C4-2B (cell line): ENCODE results near the gene MICAL1.

ENCODE experiments used
- ZFX ChIP-seq: fragments of 450-650 bp; IDR thresholded peaks from 2 replicates; pipeline ENCODE4 v1.6.1; 2017
- TF ChIP-seq, protein P1 (sequence below): fragments of 450-650 bp; conservative IDR thresholded peaks from 2 replicates; pipeline ENCODE4 v1.5.1; 2017; ENCODE audit warnings: mild to moderate bottlenecking

DNA sequence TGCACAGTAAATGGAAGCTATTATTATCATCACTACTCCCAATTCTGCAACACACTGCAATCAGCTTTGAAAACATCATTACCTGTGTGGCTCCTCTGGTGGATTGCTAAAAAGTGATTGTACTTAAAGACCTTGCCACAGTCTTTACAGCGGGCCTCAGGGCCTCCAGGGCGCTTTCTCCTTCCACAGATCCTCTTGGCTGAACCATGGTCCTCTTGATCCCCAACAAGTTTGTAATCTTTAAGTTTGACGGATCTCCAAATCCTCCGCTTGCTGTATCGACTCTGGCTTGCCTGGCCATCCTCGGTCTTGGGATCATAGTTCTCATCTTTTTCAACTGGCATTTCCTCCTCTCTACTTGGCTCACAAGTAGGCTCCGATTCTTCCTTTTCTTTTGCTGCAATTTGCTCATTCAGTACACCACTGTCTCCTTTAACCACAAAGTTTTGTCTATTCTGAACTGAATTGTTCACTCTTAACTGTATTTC, 25.5 kb upstream of the MICAL1 start:
- TF ChIP-seq, protein P1, sequence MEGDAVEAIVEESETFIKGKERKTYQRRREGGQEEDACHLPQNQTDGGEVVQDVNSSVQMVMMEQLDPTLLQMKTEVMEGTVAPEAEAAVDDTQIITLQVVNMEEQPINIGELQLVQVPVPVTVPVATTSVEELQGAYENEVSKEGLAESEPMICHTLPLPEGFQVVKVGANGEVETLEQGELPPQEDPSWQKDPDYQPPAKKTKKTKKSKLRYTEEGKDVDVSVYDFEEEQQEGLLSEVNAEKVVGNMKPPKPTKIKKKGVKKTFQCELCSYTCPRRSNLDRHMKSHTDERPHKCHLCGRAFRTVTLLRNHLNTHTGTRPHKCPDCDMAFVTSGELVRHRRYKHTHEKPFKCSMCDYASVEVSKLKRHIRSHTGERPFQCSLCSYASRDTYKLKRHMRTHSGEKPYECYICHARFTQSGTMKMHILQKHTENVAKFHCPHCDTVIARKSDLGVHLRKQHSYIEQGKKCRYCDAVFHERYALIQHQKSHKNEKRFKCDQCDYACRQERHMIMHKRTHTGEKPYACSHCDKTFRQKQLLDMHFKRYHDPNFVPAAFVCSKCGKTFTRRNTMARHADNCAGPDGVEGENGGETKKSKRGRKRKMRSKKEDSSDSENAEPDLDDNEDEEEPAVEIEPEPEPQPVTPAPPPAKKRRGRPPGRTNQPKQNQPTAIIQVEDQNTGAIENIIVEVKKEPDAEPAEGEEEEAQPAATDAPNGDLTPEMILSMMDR, result no peak
- no peak for TF ChIP-seq ZFX
